OCI-LY1 (cell line): ENCODE measurements around the gene KRT2.

ENCODE experiments used
- H2AFZ ChIP-seq: fragments of 200-600 bp; sonication (generic), shearing (Covaris generic); 2 replicates; pipeline ENCODE4 v1.6.0; 2014; ENCODE audit warnings: antibody characterized with exemption, mild to moderate bottlenecking, low read length
- H3F3A ChIP-seq: fragments of 200-600 bp; sonication (generic), shearing (Covaris generic); 2 replicates; pipeline ENCODE4 v1.6.0; 2014; ENCODE audit warnings: mild to moderate bottlenecking, antibody characterized with exemption, low read length, moderate library complexity; ENCODE audit not compliant: insufficient read depth
- H3K27ac ChIP-seq: fragments of 200-600 bp; sonication (generic); 2 replicates; pipeline ENCODE4 v1.5.1; 2014; ENCODE audit warnings: low read length, mixed run types, mild to moderate bottlenecking, low read depth; ENCODE audit not compliant: poor library complexity, severe bottlenecking
- H3K27me3 ChIP-seq: fragments of 200-600 bp; sonication (generic); 2 replicates; pipeline ENCODE4 v1.6.0; 2014; ENCODE audit warnings: antibody characterized with exemption, mild to moderate bottlenecking, low read length, moderate library complexity; ENCODE audit not compliant: insufficient read depth
- H3K36me3 ChIP-seq: fragments of 200-600 bp; sonication (generic); 2 replicates; pipeline ENCODE4 v1.6.1; 2014; ENCODE audit warnings: mild to moderate bottlenecking, antibody characterized with exemption, low read length, moderate library complexity, mixed read lengths; ENCODE audit not compliant: insufficient read depth
- H3K4me1 ChIP-seq: fragments of 200-600 bp; sonication (generic); 2 replicates; pipeline ENCODE4 v1.5.1; 2014; ENCODE audit warnings: mild to moderate bottlenecking, low read length, moderate library complexity; ENCODE audit not compliant: insufficient read depth, severe bottlenecking
- H3K4me2 ChIP-seq: fragments of 200-600 bp; sonication (generic), shearing (Covaris generic); 2 replicates; pipeline ENCODE4 v1.6.1; 2014; ENCODE audit warnings: low read length
- H3K4me3 ChIP-seq: fragments of 200-600 bp; sonication (generic); 2 replicates; pipeline ENCODE4 v1.5.1; 2014; ENCODE audit warnings: low read length, low read depth, mild to moderate bottlenecking, mixed read lengths; ENCODE audit not compliant: poor library complexity, severe bottlenecking
- H3K79me2 ChIP-seq: fragments of 200-600 bp; shearing (Covaris generic); 2 replicates; pipeline ENCODE4 v1.6.1; 2016; ENCODE audit warnings: mixed run types, low read length, mixed read lengths; ENCODE audit not compliant: insufficient read depth
- H3K9ac ChIP-seq: fragments of 200-600 bp; sonication (generic), shearing (Covaris generic); 2 replicates; pipeline ENCODE4 v1.6.1; 2014; ENCODE audit warnings: mild to moderate bottlenecking, low read length, mixed read lengths
- H3K9me2 ChIP-seq: fragments of 200-600 bp; sonication (generic), shearing (Covaris generic); 2 replicates; pipeline ENCODE4 v1.6.1; 2014; ENCODE audit warnings: low read depth, mild to moderate bottlenecking, low read length, mixed read lengths
- H3K9me3 ChIP-seq: fragments of 200-600 bp; shearing (Covaris generic); 2 replicates; pipeline ENCODE4 v1.6.1; 2014; ENCODE audit warnings: low read length, mixed read lengths
- H4K20me1 ChIP-seq: fragments of 200-600 bp; sonication (generic), shearing (Covaris generic); 2 replicates; pipeline ENCODE4 v1.6.0; 2016; ENCODE audit warnings: mild to moderate bottlenecking, low read length; ENCODE audit not compliant: insufficient read depth
- EZH2 ChIP-seq: fragments of 200-600 bp; sonication (generic), shearing (Covaris generic); IDR thresholded peaks from 2 replicates; pipeline ENCODE4 v1.8.0; 2017; ENCODE audit warnings: borderline replicate concordance, mixed run types, mild to moderate bottlenecking, antibody characterized with exemption, low read length, moderate library complexity, mixed read lengths
- TF ChIP-seq, protein P1 (sequence below): fragments of 200-600 bp; sonication (generic), shearing (Covaris generic); IDR thresholded peaks from 2 replicates; pipeline ENCODE4 v1.5.1; 2017; ENCODE audit warnings: mild to moderate bottlenecking, antibody characterized with exemption, low read length, moderate library complexity, mixed read lengths

Gene KRT2

DNA sequence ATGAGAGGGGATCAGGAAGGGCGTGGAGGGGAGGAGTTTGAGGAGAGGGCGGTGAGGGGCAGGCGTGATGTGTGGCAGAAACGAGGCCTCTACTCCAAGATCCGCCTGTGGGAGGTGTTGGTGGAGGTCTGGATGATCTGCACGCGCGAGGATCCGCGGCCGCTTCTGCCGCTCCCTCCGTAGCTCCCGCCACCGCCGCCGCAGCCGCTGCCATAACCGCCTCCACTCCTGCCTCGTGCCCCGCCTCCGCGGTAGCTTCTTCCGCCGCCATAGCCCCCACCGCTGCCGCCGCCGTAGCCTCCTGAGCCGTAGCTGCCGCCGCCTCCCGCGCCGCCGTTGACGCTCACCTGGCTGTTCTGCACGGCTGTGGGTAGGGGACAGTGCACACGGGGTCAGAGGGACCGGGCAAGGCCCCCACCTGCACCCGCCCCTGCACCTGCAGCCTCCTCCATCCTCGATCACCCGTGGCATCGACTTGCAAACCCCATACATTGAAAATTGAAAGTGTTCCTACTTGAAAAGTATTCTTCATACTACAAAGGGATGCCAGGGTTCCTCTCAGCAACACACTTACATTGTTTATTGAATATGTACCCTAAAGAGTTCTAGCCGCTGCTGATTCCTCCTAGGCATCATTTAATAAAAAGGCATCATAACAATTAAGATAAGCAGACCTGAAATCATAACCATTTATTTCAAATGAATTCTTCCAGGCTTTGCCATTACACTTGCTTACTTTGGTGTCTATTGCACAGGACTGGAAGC is 39.2 kb upstream of the KRT2 start:
- H2AFZ ChIP-seq, result no peak overlapping the region
- H3K4me2 ChIP-seq, result peak overlapping the region; percentile 50; the same call in 1 of the 2 replicates
- H3K36me3 ChIP-seq, result no peaks in the 10 kb centered on the region
- H3K4me3 ChIP-seq, result peak overlapping the region; percentile 30
- no peaks in the 10 kb centered on the region for H4K20me1 ChIP-seq
- no peak overlapping the region for H3K9ac ChIP-seq
- H3F3A ChIP-seq, result no peaks in the 10 kb centered on the region
- no peaks in the 10 kb centered on the region for H3K9me2 ChIP-seq
- H3K27me3 ChIP-seq, result no peaks in the 10 kb centered on the region
- no peaks in the 10 kb centered on the region for H3K79me2 ChIP-seq
- TF ChIP-seq EZH2, result no peak
- TF ChIP-seq, protein P1, sequence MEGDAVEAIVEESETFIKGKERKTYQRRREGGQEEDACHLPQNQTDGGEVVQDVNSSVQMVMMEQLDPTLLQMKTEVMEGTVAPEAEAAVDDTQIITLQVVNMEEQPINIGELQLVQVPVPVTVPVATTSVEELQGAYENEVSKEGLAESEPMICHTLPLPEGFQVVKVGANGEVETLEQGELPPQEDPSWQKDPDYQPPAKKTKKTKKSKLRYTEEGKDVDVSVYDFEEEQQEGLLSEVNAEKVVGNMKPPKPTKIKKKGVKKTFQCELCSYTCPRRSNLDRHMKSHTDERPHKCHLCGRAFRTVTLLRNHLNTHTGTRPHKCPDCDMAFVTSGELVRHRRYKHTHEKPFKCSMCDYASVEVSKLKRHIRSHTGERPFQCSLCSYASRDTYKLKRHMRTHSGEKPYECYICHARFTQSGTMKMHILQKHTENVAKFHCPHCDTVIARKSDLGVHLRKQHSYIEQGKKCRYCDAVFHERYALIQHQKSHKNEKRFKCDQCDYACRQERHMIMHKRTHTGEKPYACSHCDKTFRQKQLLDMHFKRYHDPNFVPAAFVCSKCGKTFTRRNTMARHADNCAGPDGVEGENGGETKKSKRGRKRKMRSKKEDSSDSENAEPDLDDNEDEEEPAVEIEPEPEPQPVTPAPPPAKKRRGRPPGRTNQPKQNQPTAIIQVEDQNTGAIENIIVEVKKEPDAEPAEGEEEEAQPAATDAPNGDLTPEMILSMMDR, result no peak
- no peaks in the 10 kb centered on the region for H3K9me3 ChIP-seq
- no peaks in the 10 kb centered on the region for H3K4me1 ChIP-seq
- no peak overlapping the region for H3K27ac ChIP-seq

DNA sequence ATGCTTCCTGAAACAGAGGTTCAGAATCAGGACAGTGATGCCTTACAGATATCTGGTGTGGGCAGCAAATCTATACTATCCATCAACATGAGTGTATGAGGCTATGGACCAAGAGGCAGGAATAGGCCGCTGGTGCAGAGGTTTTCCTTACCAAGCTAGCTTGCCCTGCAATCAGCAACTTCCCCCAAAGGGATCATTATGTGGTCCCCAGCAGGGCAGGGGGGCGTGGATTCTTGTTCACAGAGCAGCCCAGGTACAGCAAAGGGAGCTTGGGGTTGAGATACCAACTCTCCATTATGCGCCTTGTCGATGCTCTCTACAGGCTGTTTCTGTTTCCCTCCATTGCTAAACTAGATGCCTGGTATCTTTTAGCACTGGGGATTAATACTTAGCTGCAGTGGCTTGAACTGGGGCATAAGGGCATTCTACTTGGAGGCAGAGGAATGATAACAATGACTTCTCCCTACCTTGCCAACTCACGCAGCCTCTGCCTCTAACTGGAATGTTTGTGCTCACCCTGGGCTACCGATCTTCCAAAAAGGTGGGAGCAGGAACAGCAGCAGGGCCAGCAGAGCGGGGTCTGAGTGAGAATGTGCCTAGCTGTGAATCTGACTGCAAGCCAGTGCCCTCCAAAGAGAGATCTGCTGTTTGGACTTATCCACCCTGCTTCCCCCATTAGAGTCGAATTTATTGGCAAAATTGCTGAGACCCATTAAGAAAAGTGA is 38.5 kb upstream of the KRT2 start:
- Histone ChIP-seq H3K79me2 (no peaks in the 10 kb centered on the region), H3K9me3 (no peaks in the 10 kb centered on the region), H4K20me1 (no peaks in the 10 kb centered on the region), H3F3A (no peaks in the 10 kb centered on the region), H3K36me3 (no peaks in the 10 kb centered on the region), H3K27ac (no peak overlapping the region), H3K9me2 (no peaks in the 10 kb centered on the region), H3K4me3 (peak overlapping the region; percentile 30), H3K4me1 (no peaks in the 10 kb centered on the region), H3K4me2 (peak overlapping the region; percentile 50; the same call in 1 of the 2 replicates), H3K27me3 (no peaks in the 10 kb centered on the region), H2AFZ (no peak overlapping the region), H3K9ac (no peak overlapping the region)
- TF ChIP-seq, protein P1, result no peak
- no peak for TF ChIP-seq EZH2

DNA sequence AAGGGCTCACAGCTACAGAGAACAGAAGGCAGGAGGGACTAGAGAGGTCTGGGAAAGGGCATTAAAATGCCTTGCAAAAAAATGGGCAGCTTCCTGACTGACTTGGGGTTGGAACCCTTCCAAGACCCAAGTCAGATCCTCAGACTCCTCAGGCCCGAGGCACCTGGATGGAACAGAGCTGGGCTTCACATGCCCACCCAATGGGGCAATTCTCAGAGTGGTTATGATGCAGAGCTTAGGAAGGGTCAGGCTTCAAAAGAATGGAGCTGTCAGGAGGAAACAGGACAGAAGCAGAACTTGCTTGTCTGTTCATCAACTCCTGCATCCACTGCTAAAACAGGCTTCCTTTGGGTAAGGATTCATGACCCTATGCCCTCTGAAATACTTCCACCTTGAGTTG is 37.9 kb upstream of the KRT2 start:
- no peak overlapping the region for H3K4me2 ChIP-seq
- no peaks in the 10 kb centered on the region for H3K9me3 ChIP-seq
- H3F3A ChIP-seq, result no peaks in the 10 kb centered on the region
- no peaks in the 10 kb centered on the region for H3K4me1 ChIP-seq
- H3K79me2 ChIP-seq, result no peaks in the 10 kb centered on the region
- no peak overlapping the region for H2AFZ ChIP-seq
- no peaks in the 10 kb centered on the region for H3K9me2 ChIP-seq
- no peaks in the 10 kb centered on the region for H3K36me3 ChIP-seq
- TF ChIP-seq, protein P1, result no peak
- TF ChIP-seq EZH2, result no peak
- no peak overlapping the region for H3K27ac ChIP-seq
- no peak overlapping the region for H3K4me3 ChIP-seq
- H4K20me1 ChIP-seq, result no peaks in the 10 kb centered on the region
- no peaks in the 10 kb centered on the region for H3K27me3 ChIP-seq
- H3K9ac ChIP-seq, result no peak overlapping the region
